ENCODE measurements around the gene POMP.

The POMP gene

DNA sequence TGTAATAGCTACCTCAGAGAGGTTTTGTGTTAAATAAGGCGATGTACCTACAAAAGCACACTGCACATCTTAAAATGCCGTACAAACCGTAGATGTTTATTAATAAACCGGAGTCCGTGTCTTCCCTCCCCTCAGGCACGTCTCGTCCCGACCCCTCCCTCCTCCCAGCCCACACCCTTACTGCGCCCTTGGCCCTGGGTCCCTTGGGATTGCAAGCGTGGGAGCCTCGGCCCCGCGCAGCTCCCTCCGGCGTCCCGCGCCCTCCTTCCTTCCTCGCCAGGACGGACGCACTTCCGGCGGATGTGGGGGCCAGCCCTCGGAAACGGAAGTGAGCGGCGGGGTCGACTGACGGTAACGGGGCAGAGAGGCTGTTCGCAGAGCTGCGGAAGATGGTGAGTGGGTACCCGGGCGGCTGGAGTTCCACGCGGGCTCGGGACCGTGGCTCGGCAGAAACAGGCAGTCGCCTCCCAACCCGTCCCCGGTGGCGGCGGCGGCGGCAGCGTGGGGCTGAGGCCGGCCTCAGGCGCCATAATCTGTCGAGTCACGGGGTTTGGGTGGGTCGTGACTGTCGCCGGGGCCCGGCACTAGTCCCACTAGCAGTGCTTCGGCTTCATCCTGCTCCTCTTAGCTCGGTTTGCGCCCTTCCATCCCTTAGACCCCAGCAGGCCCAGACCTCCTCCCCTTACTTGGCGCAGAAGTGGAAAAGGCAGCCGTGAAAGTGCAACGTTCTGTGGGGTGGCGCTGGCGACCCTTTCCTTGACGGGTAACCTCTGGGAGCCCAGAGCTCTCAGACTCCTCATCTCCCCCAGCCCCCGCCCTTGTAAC, at the start of gene POMP:
Gene POMP, plus strand, starts transcription at position 335 of the 825 bp plus-strand sequence. Its CDS starts 55 bp downstream, at position 390.
- peak; percentile 85 for DNase-seq (ENCODE audit: low spot score)

- DNase-seq (ENCODE audit: low spot score): no peak
Observed at GRCh38 chr13:28609381-28609780, 49.5 kb upstream of the POMP start.

GRCh38 chr13:28609926-28610325, 49.0 kb upstream of the POMP start:
- DNase-seq (ENCODE audit: low spot score): no peak

- no peak for DNase-seq (ENCODE audit: low spot score)
Observed at GRCh38 chr13:28610996-28611395, 47.9 kb upstream of the POMP start.

DNA sequence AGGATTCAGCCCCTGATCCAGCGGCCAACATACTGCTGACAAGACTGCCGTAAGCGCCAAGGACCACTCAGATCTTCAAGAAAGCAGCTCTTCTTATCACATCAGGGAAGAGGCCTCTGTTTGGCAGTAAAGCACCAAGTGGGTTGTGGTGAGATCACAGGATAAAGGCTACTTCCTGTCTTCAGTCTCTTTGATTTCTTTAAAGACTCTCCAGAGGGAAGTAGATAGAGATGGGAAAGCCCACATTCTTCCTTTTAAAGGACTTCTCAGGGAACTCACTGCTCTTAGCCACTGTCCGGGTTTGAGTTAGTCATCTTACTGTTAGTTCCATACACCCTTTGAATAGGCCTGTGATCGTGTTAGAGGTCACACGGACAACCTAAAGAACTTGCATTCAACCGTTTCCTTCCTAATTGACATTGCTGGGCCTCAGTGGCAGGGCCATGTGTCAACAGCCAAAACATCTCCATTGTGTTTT, 47.2 kb upstream of the POMP start:
- DNase-seq (ENCODE audit: low spot score): no peak

- no peak for DNase-seq (ENCODE audit: low spot score)
Observed at GRCh38 chr13:28613562-28613961, 45.4 kb upstream of the POMP start.

GRCh38 chr13:28615916-28616446, 42.9 kb upstream of the POMP start:
- DNase-seq (ENCODE audit: low spot score): no peak

GRCh38 chr13:28618230-28618994, 40.5 kb upstream of the POMP start:
- no peak for DNase-seq (ENCODE audit: low spot score)

DNA sequence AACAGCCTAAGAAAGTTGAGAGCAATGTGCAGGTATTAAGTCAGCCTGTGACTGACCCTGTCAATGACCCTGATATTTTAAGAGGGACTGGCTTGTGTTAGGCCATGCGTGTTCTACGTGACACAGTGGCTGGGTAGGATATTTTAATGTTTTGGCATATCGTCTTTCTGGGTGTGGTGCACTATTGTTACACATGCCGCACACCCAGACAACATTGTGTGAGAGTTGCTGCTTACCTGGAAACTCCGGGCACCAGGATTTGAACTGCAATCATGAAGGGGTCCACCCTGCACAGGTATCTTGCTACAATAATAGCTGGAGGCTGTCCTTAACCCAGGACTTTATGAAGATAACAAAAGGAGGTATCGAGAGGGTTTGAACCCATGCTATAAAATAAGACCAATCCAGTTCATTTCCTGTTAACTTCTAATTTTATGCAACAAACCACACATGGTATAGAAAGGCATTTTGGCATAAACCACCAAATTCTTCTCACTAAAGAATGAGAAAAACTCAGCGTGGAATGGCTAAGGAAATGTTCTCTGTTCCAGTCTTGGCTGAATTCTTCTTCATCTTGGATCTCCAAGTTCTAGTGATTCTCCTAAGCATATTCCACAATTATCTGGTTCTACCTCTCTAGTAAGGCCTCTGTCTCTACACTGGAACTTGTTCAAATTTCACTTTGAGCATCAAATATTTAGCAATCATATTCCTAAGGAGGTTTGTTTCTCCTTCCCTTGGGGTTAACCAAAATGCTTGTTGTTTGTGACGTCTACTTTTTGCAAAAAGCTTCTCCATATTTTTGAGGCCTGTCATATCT, 38.7 kb upstream of the POMP start:
- no peak for DNase-seq (ENCODE audit: low spot score)

DNA sequence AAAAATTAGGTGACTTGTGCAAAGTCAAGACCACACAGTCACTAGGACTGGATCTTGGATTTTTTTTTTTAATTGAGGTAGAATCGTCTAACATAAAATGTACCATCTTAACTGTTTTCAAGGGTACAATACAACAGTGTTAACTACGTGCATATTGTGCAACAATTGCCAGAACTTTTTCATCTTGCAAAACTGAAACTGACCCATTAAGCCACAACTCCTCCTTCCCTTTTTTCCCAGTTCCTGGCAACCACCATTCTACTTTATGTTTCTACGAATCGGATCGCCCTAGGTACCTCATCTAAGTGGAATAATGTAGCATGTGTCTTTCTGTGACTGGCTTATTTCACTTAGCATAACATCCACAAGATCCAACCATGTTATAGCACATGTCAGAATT, 37.5 kb upstream of the POMP start:
- no peak for DNase-seq (ENCODE audit: low spot score)

DNA sequence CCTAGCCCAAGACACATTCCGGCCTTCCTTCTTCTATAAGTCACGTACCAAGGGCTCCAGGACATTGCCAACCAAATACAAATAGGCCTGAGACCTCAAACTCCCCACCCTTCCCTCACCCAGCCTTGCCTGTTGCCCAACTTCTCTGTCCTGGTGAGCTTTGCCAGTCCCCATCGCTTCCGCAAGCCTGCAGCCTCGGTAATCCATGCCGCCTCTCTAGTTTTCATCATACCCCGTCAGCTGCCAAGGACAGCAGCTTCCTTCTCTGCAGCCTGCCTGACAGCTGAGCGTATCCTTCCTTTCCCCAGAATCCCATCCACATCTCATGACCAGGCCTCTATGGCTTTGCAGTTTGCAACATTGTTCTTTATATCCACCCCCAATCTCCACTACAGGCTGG, 36.6 kb upstream of the POMP start:
- no peak for DNase-seq (ENCODE audit: low spot score)

DNA sequence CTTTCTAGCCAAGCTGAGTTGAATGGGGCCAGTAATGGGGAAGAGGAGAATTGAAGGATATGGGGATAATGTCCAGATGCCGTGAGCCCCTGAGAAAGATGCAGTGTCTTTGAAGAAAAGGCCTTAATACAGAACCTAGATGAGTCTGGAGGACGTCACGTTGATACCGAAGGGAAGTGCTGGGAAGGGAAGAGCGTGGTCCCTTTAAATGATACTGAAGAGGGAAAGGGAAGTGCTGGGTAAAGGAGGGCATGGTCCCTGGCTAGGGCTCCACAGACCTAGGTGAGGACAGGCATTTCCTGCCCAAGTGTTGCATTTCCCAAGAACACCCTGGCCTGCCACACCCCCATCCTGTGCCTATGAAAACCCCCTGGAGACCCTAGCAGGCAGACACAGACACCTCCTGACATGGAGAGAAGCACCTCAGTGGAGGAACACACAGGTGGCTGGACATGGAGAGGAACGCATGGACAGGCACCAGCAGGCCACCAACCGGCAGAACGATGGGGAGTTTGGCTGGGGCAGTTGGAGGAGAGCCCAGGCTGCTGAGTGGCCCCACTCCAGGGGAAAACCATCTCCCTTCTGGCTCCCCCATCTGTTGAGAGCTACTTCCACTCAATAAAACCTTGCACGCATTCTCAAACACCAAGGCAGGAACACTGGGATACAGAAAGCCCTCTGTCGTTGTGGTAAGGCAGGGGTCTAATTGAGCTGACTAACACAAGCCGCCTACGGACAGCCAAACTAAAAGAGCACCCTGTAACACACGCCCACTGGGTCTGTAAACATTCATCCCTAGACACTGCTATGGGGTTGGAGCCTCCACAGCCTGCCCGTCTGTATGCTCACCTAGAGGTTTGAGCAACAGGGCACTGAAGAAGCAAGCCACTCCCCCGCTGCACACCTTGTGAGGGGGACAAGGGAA, 34.9 kb upstream of the POMP start:
- no peak for DNase-seq (ENCODE audit: low spot score)

- DNase-seq (ENCODE audit: low spot score): no peak
Observed at GRCh38 chr13:28624707-28625432, 34.1 kb upstream of the POMP start.

GRCh38 chr13:28626266-28626665, 32.7 kb upstream of the POMP start:
- no peak for DNase-seq (ENCODE audit: low spot score)

GRCh38 chr13:28628241-28628640, 30.7 kb upstream of the POMP start:
- no peak for DNase-seq (ENCODE audit: low spot score)

DNA sequence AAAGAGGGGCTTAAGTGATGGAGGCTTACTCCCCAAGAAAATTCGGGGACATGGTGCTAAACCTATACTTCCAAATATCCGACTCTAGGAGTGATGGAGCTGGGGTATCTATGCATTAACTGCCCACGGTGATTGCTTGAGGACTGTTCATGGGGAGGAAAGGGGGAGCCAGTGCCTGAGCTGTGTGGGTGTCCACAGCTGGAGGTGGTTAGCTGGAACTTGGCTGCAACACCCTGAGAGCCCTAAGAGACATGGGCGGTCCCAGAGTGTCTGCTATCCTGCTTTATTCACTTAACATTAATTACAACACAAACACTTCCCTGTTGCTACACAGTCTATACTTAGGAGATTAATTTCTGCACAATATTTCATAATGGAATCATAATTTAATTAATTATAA, 28.1 kb upstream of the POMP start:
- no peak for DNase-seq (ENCODE audit: low spot score)

GRCh38 chr13:28631801-28632200, 27.1 kb upstream of the POMP start:
- DNase-seq (ENCODE audit: low spot score): no peak

GRCh38 chr13:28636069-28636468, 22.9 kb upstream of the POMP start:
- no peak for DNase-seq (ENCODE audit: low spot score)

GRCh38 chr13:28636677-28637317, 22.1 kb upstream of the POMP start:
- DNase-seq (ENCODE audit: low spot score): peak; percentile 48

All from HuH-7 (cell line).